Gastrocnemius medialis (tissue), 4 donors: ENCODE data around the gene TDRKH. TPM values are rescaled to one million over a fixed set of nuclear protein-coding genes. Genes with fewer than 3 reads are reported as not detected.
A peak's percentile ranks its signal among the peaks of the same experiment; 100 is the strongest.

Source experiments
- ATAC-seq, 2 donors: fragments of 150-250 bp; one replicate each; pipeline ENCODE4 v1.9.1; 2016
- DNase-seq, 2 donors: peaks; one replicate each; pipeline ENCODE4 v3.0.0-alpha.2; 2019
- H3K27ac ChIP-seq, 4 donors: fragments of 200-600 bp; sonication (generic); 1 replicate in 1 of 4; 2 replicates in 3 of 4; pipeline ENCODE4 v1.5.1; 2016 to 2018; ENCODE audit warnings: mild to moderate bottlenecking in 2 of 4, moderate library complexity in 1 of 4
- H3K27me3 ChIP-seq, 3 donors: fragments of 200-600 bp; sonication (generic) in 2 of 3; 1 replicate in 1 of 3; 2 replicates in 2 of 3; pipeline versions ENCODE4 v1.5.1 to v1.6.0; 2016 to 2019; ENCODE audit warnings: mild to moderate bottlenecking in 1 of 3, moderate library complexity in 1 of 3
- H3K36me3 ChIP-seq, 2 donors: fragments of 200-600 bp; sonication (generic) in 1 of 2; one replicate each; pipeline ENCODE4 v1.5.1; 2017 to 2018
- H3K4me1 ChIP-seq, 2 donors: fragments of 200-600 bp; sonication (generic) in 1 of 2; one replicate each; pipeline ENCODE4 v1.5.1; 2016 to 2017; ENCODE audit warnings: mild to moderate bottlenecking in 2 of 2
- H3K4me3 ChIP-seq, 4 donors: fragments of 200-600 bp; sonication (generic) in 3 of 4; 1 replicate in 1 of 4; 2 replicates in 3 of 4; pipeline ENCODE4 v1.5.1; 2016 to 2019; ENCODE audit warnings: mild to moderate bottlenecking in 2 of 4
- H3K9me3 ChIP-seq, 3 donors: fragments of 200-600 bp; sonication (generic) in 2 of 3; 1 replicate in 1 of 3; 2 replicates in 2 of 3; pipeline ENCODE4 v1.5.1; 2016 to 2019
- CTCF ChIP-seq, 5 experiments: fragments of 450-650 bp in 3 of 5; fragments of 200-600 bp in 2 of 5; sonication (generic) in 2 of 5; IDR thresholded peaks in 4 of 5; conservative IDR thresholded peaks in 1 of 5; 1 replicate in 4 of 5; 2 replicates in 1 of 5; pipeline ENCODE4 v1.5.1; 2016 to 2019; ENCODE audit warnings: antibody characterized with exemption in 5 of 5, mild to moderate bottlenecking in 3 of 5, moderate library complexity in 3 of 5
- POLR2A ChIP-seq, 2 donors: fragments of 450-650 bp; IDR thresholded peaks; one replicate each; pipeline ENCODE4 v1.6.1; 2017; ENCODE audit warnings: antibody characterized with exemption in 2 of 2, mild to moderate bottlenecking in 2 of 2, moderate library complexity in 2 of 2
- in situ Hi-C, 4 donors: fragments of 200-750 bp; cut with MboI; loops; one replicate each; pipeline versions ENCODE4 v1.15.0 to v1.8.0; 2017; ENCODE audit warnings: low sequenced_read_pairs in 4 of 4
- intact Hi-C: fragments of 100-400 bp; cut with DNase I; formaldehyde crosslinking; loops from one replicate; pipeline ENCODE4 v1.15.1; 2023; ENCODE audit warnings: low total_unique reads
- total RNA-seq, 4 donors: library from RNA; depleted of rRNA; stranded (reverse); fragments of >200 nt; gene quantifications; one replicate each; pipeline versions ENCODE4 v1.1.0 to v1.2.3, GENCODE V29; 2016

The TDRKH gene
- total RNA-seq, 4 donors from 2014 or later, result 3.9 to 8.3 (median 4.6) TPM

GRCh38 chr1:151830055-151830454 lies 39.8 kb upstream of the TDRKH start:
- no peak for ATAC-seq
- Histone ChIP-seq H3K27ac (peak overlapping the region; percentile 98 to 99 (median 99)), H3K4me1 (peaks cover 58 to 68% of the 10 kb centered on the region in 2 donors), H3K36me3 (no peaks in the 10 kb centered on the region), H3K4me3 (peak overlapping the region; percentile 73 to 84 (median 76)), H3K27me3 (no peaks in the 10 kb centered on the region), H3K9me3 (no peaks in the 10 kb centered on the region)
- intact Hi-C loops, result loop anchor here (5.0 to 10.0 kb wide), 4 partner anchors 288 to 1805 kb away; partner anchors contain the start of genes CHTOP, TUFT1 and ZNF687
- in situ Hi-C loops, result loop anchor here (10.0 to 25.0 kb wide), 3 partner anchors 218 to 243 kb away; partner anchors contain the start of gene SNX27 (in 1 of the 4)
- DNase-seq, result no peak
- TF ChIP-seq CTCF (IDR thresholded peaks at IDR 0.05 in 4 of 5, conservative IDR thresholded peaks at IDR 0.05 in 1 of 5) (no peak), POLR2A (IDR thresholded peaks at IDR 0.05) (no peak)

- H3K27ac ChIP-seq, result peak overlapping the region; percentile 98 to 99 (median 99)
These were observed 39.2 kb upstream of the TDRKH start for GRCh38 chr1:151829352-151830046.

GRCh38 chr1:151828921-151829320 lies 38.6 kb upstream of the TDRKH start:
- H3K4me3 ChIP-seq, result no peak overlapping the region
- H3K27me3 ChIP-seq, result no peaks in the 10 kb centered on the region
- in situ Hi-C loops, result loop anchor here in 3 of 4 donors (5.0 to 25.0 kb wide), 3 partner anchors 42 to 242 kb away; partner anchors contain the start of gene SNX27 (in 1 of the 3)
- DNase-seq, result peak in 1 of 2 donors; percentile 80
- peak overlapping the region; percentile 98 to 99 (median 99) for H3K27ac ChIP-seq
- peaks cover 58 to 75% of the 10 kb centered on the region in 2 donors for H3K4me1 ChIP-seq
- intact Hi-C loops, result loop anchor here (10.0 kb wide), 1 partner anchor 814 kb away; no protein-coding TSS in a partner anchor
- no peaks in the 10 kb centered on the region for H3K9me3 ChIP-seq
- H3K36me3 ChIP-seq, result no peaks in the 10 kb centered on the region
- TF ChIP-seq CTCF (IDR thresholded peaks at IDR 0.05 in 4 of 5, conservative IDR thresholded peaks at IDR 0.05 in 1 of 5) (no peak), POLR2A (IDR thresholded peaks at IDR 0.05) (no peak)
- no peak for ATAC-seq

More at GRCh38 chr1:151829352-151830046, 39.2 kb upstream of the TDRKH start:
- in situ Hi-C loops (loop anchor here (5.0 to 25.0 kb wide), 4 partner anchors 42 to 242 kb away; partner anchors contain the start of gene SNX27 (in 1 of the 4)), intact Hi-C loops (loop anchor here (5.0 to 10.0 kb wide), 5 partner anchors 287 to 1805 kb away; partner anchors contain the start of genes CHTOP, TUFT1 and ZNF687)
- no peak for ATAC-seq
- no peak for DNase-seq
- no peaks in the 10 kb centered on the region for H3K9me3 ChIP-seq
- peaks cover 58 to 73% of the 10 kb centered on the region in 2 donors for H3K4me1 ChIP-seq
- H3K27me3 ChIP-seq, result no peaks in the 10 kb centered on the region
- peak overlapping the region in 2 of 4 donors; percentile 78 to 84 for H3K4me3 ChIP-seq
- TF ChIP-seq CTCF (IDR thresholded peaks at IDR 0.05 in 4 of 5, conservative IDR thresholded peaks at IDR 0.05 in 1 of 5) (no peak), POLR2A (IDR thresholded peaks at IDR 0.05) (no peak)
- no peaks in the 10 kb centered on the region for H3K36me3 ChIP-seq

GRCh38 chr1:151827853-151828252 lies 37.6 kb upstream of the TDRKH start:
- ATAC-seq (no peak), DNase-seq (no peak)
- peaks cover 49 to 64% of the 10 kb centered on the region in 2 donors for H3K4me1 ChIP-seq
- H3K9me3 ChIP-seq, result no peaks in the 10 kb centered on the region
- no peaks in the 10 kb centered on the region for H3K36me3 ChIP-seq
- no peak for TF ChIP-seq POLR2A (IDR thresholded peaks at IDR 0.05)
- no peak for TF ChIP-seq CTCF (IDR thresholded peaks at IDR 0.05 in 4 of 5, conservative IDR thresholded peaks at IDR 0.05 in 1 of 5)
- H3K4me3 ChIP-seq, result peak overlapping the region in 1 of 4 donors; percentile 5
- in situ Hi-C loops (loop anchor here in 3 of 4 donors (5.0 to 25.0 kb wide), 3 partner anchors 41 to 241 kb away; partner anchors contain the start of gene SNX27 (in 1 of the 3)), intact Hi-C loops (loop anchor here (10.0 kb wide), 1 partner anchor 813 kb away; no protein-coding TSS in a partner anchor)
- no peaks in the 10 kb centered on the region for H3K27me3 ChIP-seq
- H3K27ac ChIP-seq, result peak overlapping the region; percentile 98 to 99 (median 99)
